ENCODE measurements around the gene KRT27. TPM values are rescaled to one million over a fixed set of nuclear protein-coding genes. Genes with fewer than 3 reads are reported as not detected.

Gene KRT27
- total RNA-seq, 1 donor from 2014 or later: not detected

GRCh38 chr17:40824015-40824832 lies 41.9 kb upstream of the KRT27 start:
- Mint-ChIP-seq H3K36me3 (peaks cover 19% of the 10 kb centered on the region), H3K4me1 (ENCODE audit: unreplicated experiment) (no peaks in the 10 kb centered on the region), H3K27me3 (no peaks in the 10 kb centered on the region), H3K4me3 (no peak overlapping the region), H3K27ac (no peak overlapping the region), H3K9me3 (no peaks in the 10 kb centered on the region)
- DNase-seq (ENCODE audit: extremely low spot score, unreplicated experiment): no peak
- no peak for TF ChIP-seq CTCF (conservative IDR thresholded peaks at IDR 0.05)

- Mint-ChIP-seq H3K9me3 (no peaks in the 10 kb centered on the region), H3K4me3 (peak within 1 kb of the TSS; percentile 70), H3K27ac (no peak within 1 kb of the TSS), H3K27me3 (no peaks in the 10 kb centered on the region), H3K36me3 (peaks cover 25% of the 10 kb centered on the region), H3K4me1 (ENCODE audit: unreplicated experiment) (no peaks in the 10 kb centered on the region)
- TF ChIP-seq CTCF (conservative IDR thresholded peaks at IDR 0.05): no peak
- no peak for DNase-seq (ENCODE audit: extremely low spot score, unreplicated experiment)
Measured at GRCh38 chr17:40822132-40822812, 39.9 kb upstream of the KRT27 start, which contains the start of gene KRT10. Gene KRT10, minus strand, starts transcription at chr17:40822614. Its CDS starts 29 bp downstream, at chr17:40822585.

GRCh38 chr17:40821536-40821935 lies 39.2 kb upstream of the KRT27 start:
- no peak for DNase-seq (ENCODE audit: extremely low spot score, unreplicated experiment)
- H3K27ac Mint-ChIP-seq: no peak overlapping the region
- H3K4me3 Mint-ChIP-seq: no peak overlapping the region
- H3K27me3 Mint-ChIP-seq: no peaks in the 10 kb centered on the region
- H3K9me3 Mint-ChIP-seq: no peaks in the 10 kb centered on the region
- H3K36me3 Mint-ChIP-seq: peaks cover 33% of the 10 kb centered on the region
- TF ChIP-seq CTCF (conservative IDR thresholded peaks at IDR 0.05): no peak
- no peaks in the 10 kb centered on the region for H3K4me1 Mint-ChIP-seq (ENCODE audit: unreplicated experiment)

GRCh38 chr17:40820228-40820838 lies 38.0 kb upstream of the KRT27 start:
- TF ChIP-seq CTCF (conservative IDR thresholded peaks at IDR 0.05): no peak
- Mint-ChIP-seq H3K4me1 (ENCODE audit: unreplicated experiment) (no peaks in the 10 kb centered on the region), H3K27me3 (no peaks in the 10 kb centered on the region), H3K27ac (peak overlapping the region; percentile 79), H3K36me3 (peaks cover 39% of the 10 kb centered on the region), H3K4me3 (peak overlapping the region; percentile 90), H3K9me3 (no peaks in the 10 kb centered on the region)
- DNase-seq (ENCODE audit: extremely low spot score, unreplicated experiment): no peak

GRCh38 chr17:40819528-40820125 lies 37.3 kb upstream of the KRT27 start:
- peak overlapping the region; percentile 79 for H3K27ac Mint-ChIP-seq
- peaks cover 42% of the 10 kb centered on the region for H3K36me3 Mint-ChIP-seq
- H3K4me3 Mint-ChIP-seq: peak overlapping the region; percentile 90
- DNase-seq (ENCODE audit: extremely low spot score, unreplicated experiment): no peak
- H3K9me3 Mint-ChIP-seq: no peaks in the 10 kb centered on the region
- no peaks in the 10 kb centered on the region for H3K4me1 Mint-ChIP-seq (ENCODE audit: unreplicated experiment)
- H3K27me3 Mint-ChIP-seq: peaks cover under 1% of the 10 kb centered on the region
- no peak for TF ChIP-seq CTCF (conservative IDR thresholded peaks at IDR 0.05)

All from type B pancreatic cell (in vitro differentiated cells).